Neuronal stem cell (in vitro differentiated cells): ENCODE results near the gene B4GALT5.

Source experiments
- DNase-seq: peaks from one replicate; pipeline ENCODE4 v3.0.0-alpha.2; 2013; ENCODE audit warnings: low spot score
- H2AFZ ChIP-seq: one replicate; pipeline ENCODE4 v1.6.1; 2013; ENCODE audit warnings: mild to moderate bottlenecking, low read length, inconsistent platforms
- H2AK5ac ChIP-seq: 2 replicates; pipeline ENCODE4 v1.6.1; 2013; ENCODE audit warnings: low read depth, mild to moderate bottlenecking, inconsistent platforms, low read length, moderate library complexity, mixed read lengths
- H2BK120ac ChIP-seq: 2 replicates; pipeline ENCODE4 v1.6.1; 2013; ENCODE audit warnings: low read depth, mild to moderate bottlenecking, inconsistent platforms, low read length, moderate library complexity, mixed read lengths
- H2BK12ac ChIP-seq: one replicate; pipeline ENCODE4 v1.6.1; 2013; ENCODE audit warnings: low read length, inconsistent platforms
- H2BK15ac ChIP-seq: 2 replicates; pipeline ENCODE4 v1.6.1; 2013; ENCODE audit warnings: mild to moderate bottlenecking, low read length, inconsistent platforms, mixed read lengths
- H2BK5ac ChIP-seq: one replicate; pipeline ENCODE4 v1.6.1; 2013; ENCODE audit warnings: inconsistent platforms, mild to moderate bottlenecking, low read length, moderate library complexity
- H3K14ac ChIP-seq: one replicate; pipeline ENCODE4 v1.6.1; 2013; ENCODE audit warnings: low read length, inconsistent platforms
- H3K18ac ChIP-seq: 2 replicates; pipeline ENCODE4 v1.6.1; 2013; ENCODE audit warnings: low read length, inconsistent platforms
- H3K23ac ChIP-seq: 2 replicates; pipeline ENCODE4 v1.6.1; 2013; ENCODE audit warnings: low read depth, mild to moderate bottlenecking, mixed read lengths, low read length, inconsistent platforms; ENCODE audit not compliant: poor library complexity
- H3K27ac ChIP-seq: replicated peaks from 3 replicates; pipeline ENCODE4 v1.5.1; 2013; ENCODE audit warnings: low read length, inconsistent platforms
- H3K27me3 ChIP-seq, 3 experiments: 2 replicates each; pipeline ENCODE4 v1.6.1; 2013; ENCODE audit warnings: low read length in 3 of 3, mild to moderate bottlenecking in 2 of 3, inconsistent platforms in 1 of 3, low read depth in 1 of 3, mixed read lengths in 1 of 3, moderate library complexity in 1 of 3; ENCODE audit not compliant: control insufficient read depth in 3 of 3, insufficient read depth in 3 of 3
- H3K36me3 ChIP-seq, 2 donors: replicated peaks in 1 of 2; 2 replicates each; pipeline ENCODE4 v1.6.1; 2013; ENCODE audit warnings: low read length in 2 of 2; ENCODE audit not compliant: control insufficient read depth in 2 of 2, insufficient read depth in 2 of 2
- H3K4ac ChIP-seq: 2 replicates; pipeline ENCODE4 v1.6.1; 2013; ENCODE audit warnings: inconsistent platforms, mild to moderate bottlenecking, low read length, moderate library complexity
- H3K4me1 ChIP-seq, 2 donors: 1 replicate in 1 of 2; 2 replicates in 1 of 2; pipeline ENCODE4 v1.6.1; 2013; ENCODE audit warnings: low read length in 2 of 2, low read depth in 1 of 2; ENCODE audit not compliant: control insufficient read depth in 2 of 2, insufficient read depth in 1 of 2
- H3K4me2 ChIP-seq: one replicate; pipeline ENCODE4 v1.6.1; 2013; ENCODE audit warnings: mild to moderate bottlenecking, low read length, inconsistent platforms; ENCODE audit not compliant: insufficient read depth, poor library complexity, severe bottlenecking
- H3K4me3 ChIP-seq, 2 donors: 2 replicates each; pipeline ENCODE4 v1.5.1; 2013; ENCODE audit warnings: low read length in 2 of 2, mild to moderate bottlenecking in 2 of 2, inconsistent platforms in 1 of 2, moderate library complexity in 1 of 2
- H3K79me1 ChIP-seq: one replicate; pipeline ENCODE4 v1.6.1; 2013; ENCODE audit warnings: low read depth, mild to moderate bottlenecking, inconsistent platforms, low read length, moderate library complexity
- H3K9ac ChIP-seq: one replicate; pipeline ENCODE4 v1.6.1; 2013; ENCODE audit warnings: mild to moderate bottlenecking, low read depth, low read length, inconsistent platforms; ENCODE audit not compliant: poor library complexity
- H3K9me3 ChIP-seq, 2 donors: replicated peaks in 1 of 2; 2 replicates each; pipeline versions ENCODE3 to v1.6.1; 2013; ENCODE audit warnings: low read length in 2 of 2, mild to moderate bottlenecking in 2 of 2, inconsistent platforms in 1 of 2, low read depth in 1 of 2, mixed read lengths in 1 of 2, moderate library complexity in 1 of 2; ENCODE audit not compliant: control insufficient read depth in 2 of 2, insufficient read depth in 1 of 2
- H4K8ac ChIP-seq: one replicate; pipeline ENCODE4 v1.6.1; 2013; ENCODE audit warnings: low read depth, mild to moderate bottlenecking, inconsistent platforms, low read length, moderate library complexity
- H4K91ac ChIP-seq: one replicate; pipeline ENCODE4 v1.6.1; 2013; ENCODE audit warnings: low read length, low read depth, mild to moderate bottlenecking, inconsistent platforms; ENCODE audit not compliant: poor library complexity
- WGBS, 2 donors: extraction: QIAGEN DNeasy Blood & Tissue Kit; methylation state at CpG; one replicate each; pipeline ENCODE4 v1.1.7; 2013; ENCODE audit warnings: missing lambda C conversion rate in 2 of 2, mixed read lengths in 1 of 2; ENCODE audit not compliant: insufficient read length in 2 of 2, insufficient replicate concordance in 1 of 2; ENCODE audit errors: extremely low coverage in 2 of 2; 5-methylcytosine and 5-hydroxymethylcytosine counted together

B4GALT5 gene

GRCh38 chr20:49698477-49698876 is 15.2 kb downstream of the B4GALT5 start:
- Histone ChIP-seq H3K9me3 (no peaks in the 10 kb centered on the region), H3K27ac (no peak overlapping the region), H3K36me3 (peaks cover 0 to 3% of the 10 kb centered on the region in 2 donors), H3K9ac (no peak overlapping the region), H2AK5ac (no peak overlapping the region), H2AFZ (no peak overlapping the region), H3K4me3 (no peak overlapping the region), H4K91ac (no peak overlapping the region), H3K27me3 (no peaks in the 10 kb centered on the region), H4K8ac (no peak overlapping the region), H2BK120ac (no peak overlapping the region), H3K4me2 (no peak overlapping the region), H2BK15ac (no peak overlapping the region), H3K79me1 (peaks cover 2% of the 10 kb centered on the region), H3K23ac (no peak overlapping the region), H3K4me1 (peaks cover 14 to 19% of the 10 kb centered on the region in 2 donors), H2BK12ac (no peak overlapping the region), H3K4ac (no peak overlapping the region), H2BK5ac (no peak overlapping the region), H3K18ac (no peak overlapping the region), H3K14ac (no peak overlapping the region)
- no peak for DNase-seq
- WGBS, 2 donors: no CpG with 5 or more reads among the region's 5 CpGs

GRCh38 chr20:49697071-49697470 is 16.6 kb downstream of the B4GALT5 start:
- Histone ChIP-seq H2BK120ac (no peak overlapping the region), H3K36me3 (no peaks in the 10 kb centered on the region), H3K9ac (no peak overlapping the region), H3K4ac (no peak overlapping the region), H3K27ac (no peak overlapping the region), H2BK12ac (no peak overlapping the region), H3K4me3 (no peak overlapping the region), H3K14ac (no peak overlapping the region), H3K23ac (no peak overlapping the region), H4K8ac (no peak overlapping the region), H3K4me2 (no peak overlapping the region), H3K79me1 (no peaks in the 10 kb centered on the region), H2AK5ac (no peak overlapping the region), H3K18ac (no peak overlapping the region), H3K27me3 (no peaks in the 10 kb centered on the region), H2AFZ (no peak overlapping the region), H2BK5ac (no peak overlapping the region), H4K91ac (no peak overlapping the region), H3K9me3 (peaks cover 0 to 5% of the 10 kb centered on the region in 2 donors), H3K4me1 (peaks cover 14 to 19% of the 10 kb centered on the region in 2 donors), H2BK15ac (no peak overlapping the region)
- no peak for DNase-seq
- WGBS, 2 donors: no CpG with 5 or more reads among the region's 6 CpGs

- Histone ChIP-seq H3K27ac (no peak overlapping the region), H3K4me1 (peaks cover 14 to 19% of the 10 kb centered on the region in 2 donors), H3K18ac (no peak overlapping the region), H3K9ac (no peak overlapping the region), H3K4me3 (no peak overlapping the region), H3K79me1 (no peaks in the 10 kb centered on the region), H2BK5ac (no peak overlapping the region), H3K4me2 (no peak overlapping the region), H4K91ac (no peak overlapping the region), H3K9me3 (peaks cover 0 to 5% of the 10 kb centered on the region in 2 donors), H3K36me3 (no peaks in the 10 kb centered on the region), H2BK120ac (no peak overlapping the region), H3K14ac (no peak overlapping the region), H4K8ac (no peak overlapping the region), H3K23ac (no peak overlapping the region), H2AFZ (no peak overlapping the region), H2BK12ac (no peak overlapping the region), H3K27me3 (no peaks in the 10 kb centered on the region), H2BK15ac (no peak overlapping the region), H3K4ac (no peak overlapping the region), H2AK5ac (no peak overlapping the region)
- no peak for DNase-seq
- WGBS, 2 donors: no CpG with 5 or more reads among the region's 2 CpGs
Observed at GRCh38 chr20:49696594-49696993, 17.1 kb downstream of the B4GALT5 start.

- DNase-seq: no peak
- WGBS, 2 donors: no CpG with 5 or more reads among the region's 3 CpGs
Observed at GRCh38 chr20:49695830-49696229, 17.8 kb downstream of the B4GALT5 start.

More at GRCh38 chr20:49695830-49696229, 17.8 kb downstream of the B4GALT5 start:
- Histone ChIP-seq H3K14ac (no peak overlapping the region), H4K8ac (no peak overlapping the region), H3K4me2 (no peak overlapping the region), H3K18ac (no peak overlapping the region), H4K91ac (no peak overlapping the region), H2AFZ (no peak overlapping the region), H2AK5ac (no peak overlapping the region), H3K23ac (no peak overlapping the region), H2BK15ac (no peak overlapping the region), H3K27me3 (no peaks in the 10 kb centered on the region), H3K4me3 (no peak overlapping the region), H2BK120ac (no peak overlapping the region), H3K4me1 (peaks cover 13 to 15% of the 10 kb centered on the region in 2 donors), H2BK12ac (no peak overlapping the region), H3K4ac (no peak overlapping the region), H3K79me1 (no peaks in the 10 kb centered on the region), H3K9ac (no peak overlapping the region), H3K27ac (no peak overlapping the region), H3K9me3 (peaks cover 0 to 5% of the 10 kb centered on the region in 2 donors), H3K36me3 (no peaks in the 10 kb centered on the region), H2BK5ac (no peak overlapping the region)
